H1 (cell line): ENCODE results near the gene INSM2.

Source experiments
- CBX8 ChIP-seq: fragments of 300-800, 300-1000 bp; sonication (generic); IDR thresholded peaks from 2 replicates; pipeline ENCODE4 v1.7.1; 2016; ENCODE audit warnings: low read depth, low read length, borderline replicate concordance
- EZH2 ChIP-seq: fragments of 200-600 bp; sonication (generic); IDR thresholded peaks from 2 replicates; pipeline ENCODE4 v1.7.1; 2012; ENCODE audit warnings: low read depth, mild to moderate bottlenecking, moderate library complexity, low read length, inconsistent platforms; ENCODE audit not compliant: severe bottlenecking
- KDM1A ChIP-seq: fragments of 200-600, 300-600 bp; sonication (generic); IDR thresholded peaks from 2 replicates; pipeline ENCODE4 v1.7.1; 2016; ENCODE audit warnings: mild to moderate bottlenecking, low read length, borderline replicate concordance
- POLR2A ChIP-seq, 2 experiments: IDR thresholded peaks; 1 replicate in 1 of 2; 2 replicates in 1 of 2; pipeline ENCODE4 v1.6.1; 2011; ENCODE audit warnings: low read depth in 2 of 2, low read length in 2 of 2, mild to moderate bottlenecking in 2 of 2; ENCODE audit errors: control extremely low read depth in 1 of 2
- SIX5 ChIP-seq: IDR thresholded peaks from 2 replicates; pipeline ENCODE4 v1.6.1; 2011; ENCODE audit warnings: mild to moderate bottlenecking, low read depth, low read length
- SUZ12 ChIP-seq: fragments of 200-600 bp; sonication (generic); IDR thresholded peaks from 2 replicates; pipeline ENCODE4 v1.6.1; 2012; ENCODE audit warnings: mild to moderate bottlenecking, inconsistent platforms, low read length, moderate library complexity, mixed read lengths
- TAF1 ChIP-seq: IDR thresholded peaks from 2 replicates; pipeline ENCODE4 v1.6.1; 2011; ENCODE audit warnings: mild to moderate bottlenecking, low read depth, low read length
- YY1 ChIP-seq: IDR thresholded peaks from 2 replicates; pipeline ENCODE4 v1.6.1; 2011; ENCODE audit warnings: low read depth, mild to moderate bottlenecking, low read length
- TF ChIP-seq, protein P1 (sequence below), 3 experiments: IDR thresholded peaks; 1 replicate in 2 of 3; 2 replicates in 1 of 3; pipeline versions ENCODE4 v1.5.1 to v1.6.1; 2011; ENCODE audit warnings: low read length in 3 of 3, mild to moderate bottlenecking in 3 of 3, inconsistent platforms in 2 of 3, low read depth in 1 of 3, moderate library complexity in 1 of 3; ENCODE audit not compliant: insufficient read depth in 1 of 3; ENCODE audit errors: control extremely low read depth in 1 of 3

- TF ChIP-seq, protein P1, sequence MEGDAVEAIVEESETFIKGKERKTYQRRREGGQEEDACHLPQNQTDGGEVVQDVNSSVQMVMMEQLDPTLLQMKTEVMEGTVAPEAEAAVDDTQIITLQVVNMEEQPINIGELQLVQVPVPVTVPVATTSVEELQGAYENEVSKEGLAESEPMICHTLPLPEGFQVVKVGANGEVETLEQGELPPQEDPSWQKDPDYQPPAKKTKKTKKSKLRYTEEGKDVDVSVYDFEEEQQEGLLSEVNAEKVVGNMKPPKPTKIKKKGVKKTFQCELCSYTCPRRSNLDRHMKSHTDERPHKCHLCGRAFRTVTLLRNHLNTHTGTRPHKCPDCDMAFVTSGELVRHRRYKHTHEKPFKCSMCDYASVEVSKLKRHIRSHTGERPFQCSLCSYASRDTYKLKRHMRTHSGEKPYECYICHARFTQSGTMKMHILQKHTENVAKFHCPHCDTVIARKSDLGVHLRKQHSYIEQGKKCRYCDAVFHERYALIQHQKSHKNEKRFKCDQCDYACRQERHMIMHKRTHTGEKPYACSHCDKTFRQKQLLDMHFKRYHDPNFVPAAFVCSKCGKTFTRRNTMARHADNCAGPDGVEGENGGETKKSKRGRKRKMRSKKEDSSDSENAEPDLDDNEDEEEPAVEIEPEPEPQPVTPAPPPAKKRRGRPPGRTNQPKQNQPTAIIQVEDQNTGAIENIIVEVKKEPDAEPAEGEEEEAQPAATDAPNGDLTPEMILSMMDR (IDR thresholded peaks at IDR 0.05; ENCODE audit: control extremely low read depth in 1 of 3, insufficient read depth in 1 of 3, low read depth in 1 of 3, low read length in 3 of 3), result no peak
- TF ChIP-seq SIX5, result no peak
- TF ChIP-seq TAF1, result no peak
- no peak for TF ChIP-seq POLR2A (IDR thresholded peaks at IDR 0.05; ENCODE audit: control extremely low read depth in 1 of 2, low read depth in 2 of 2, low read length in 2 of 2)
- no peak for TF ChIP-seq CBX8
- no peak for TF ChIP-seq SUZ12
- TF ChIP-seq KDM1A, result no peak
- TF ChIP-seq YY1, result no peak
- no peak for TF ChIP-seq EZH2
Measured at GRCh38 chr14:35492569-35493014, 41.4 kb upstream of the INSM2 start.
